Activated B cell treated with CpG ODN at 0.5 μM for 24 hours (primary cell): ENCODE results near the gene PRR5L. TPM values are rescaled to one million over a fixed set of nuclear protein-coding genes. Genes with fewer than 3 reads are reported as not detected.

Experiments used
- ATAC-seq: fragments of 200-7000 bp; cut with Tn5 transposase; one replicate; pipeline ENCODE4 v1.10.0; 2021; ENCODE audit warnings: low read depth, mild to moderate bottlenecking, moderate library complexity
- CTCF ChIA-PET: fragments of 350-600 bp; sonication (Branson Sonifier 250); formaldehyde crosslinking; loops from one replicate; lab custom pipeline; 2021; ENCODE audit warnings: antibody characterized with exemption; lab: Charles Lee
- POLR2A ChIA-PET: fragments of 350-600 bp; sonication (Branson Sonifier 250); formaldehyde crosslinking; loops from one replicate; lab custom pipeline; 2021; ENCODE audit warnings: antibody characterized with exemption; lab: Charles Lee
- DNase-seq: peaks from one replicate; pipeline ENCODE4 v3.0.0; 2022
- H3K27ac Mint-ChIP-seq: one replicate; pipeline ENCODE4 v1.8.0; 2020; ENCODE audit warnings: mixed read lengths
- H3K27me3 Mint-ChIP-seq: one replicate; pipeline ENCODE4 v1.8.0; 2021; ENCODE audit warnings: mixed read lengths
- H3K36me3 Mint-ChIP-seq: one replicate; pipeline ENCODE4 v1.8.0; 2021; ENCODE audit warnings: low read depth, mixed read lengths
- H3K4me1 Mint-ChIP-seq: one replicate; pipeline ENCODE4 v1.8.0; 2021; ENCODE audit warnings: mixed read lengths
- H3K4me3 Mint-ChIP-seq: one replicate; pipeline ENCODE4 v1.8.0; 2020; ENCODE audit warnings: mild to moderate bottlenecking, mixed read lengths
- H3K9me3 Mint-ChIP-seq: one replicate; pipeline ENCODE4 v1.8.0; 2020; ENCODE audit warnings: mixed read lengths
- intact Hi-C: fragments of 100-400 bp; cut with micrococcal nuclease; formaldehyde crosslinking; loops from one replicate; pipeline ENCODE4 v1.15.1; 2024
- total RNA-seq: library from RNA; stranded (reverse); gene quantifications from 2 replicates; pipeline ENCODE4 v1.2.3, GENCODE V29; 2022
- TF ChIP-seq, protein P1 (sequence below): fragments of 200-600 bp; IDR thresholded peaks from one replicate; pipeline ENCODE4 v1.8.0; 2022; ENCODE audit warnings: antibody characterized with exemption, mild to moderate bottlenecking

Gene PRR5L
- total RNA-seq, 1 donor from 2014 or later = 1.0 TPM

DNA sequence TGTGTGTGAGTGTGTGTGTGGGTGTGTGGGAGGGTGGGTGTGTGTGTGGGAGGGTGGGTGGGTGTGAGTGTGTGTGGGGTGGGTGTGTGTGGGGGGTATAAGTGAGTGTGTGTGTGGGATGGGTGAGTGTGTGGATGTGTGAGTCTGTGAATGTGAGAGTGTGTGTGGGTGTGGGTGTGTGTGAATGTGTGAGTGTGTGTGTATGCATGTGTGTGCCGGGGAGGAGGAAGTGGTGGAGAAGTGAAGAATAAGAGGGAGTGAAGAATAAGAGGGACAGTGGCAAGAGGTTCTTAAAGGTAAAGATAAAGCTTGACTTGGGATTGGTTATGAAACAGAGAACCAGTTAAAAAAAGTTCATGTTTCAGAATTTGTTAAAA lies 54.0 kb downstream of the PRR5L start:
- TF ChIP-seq, protein P1, sequence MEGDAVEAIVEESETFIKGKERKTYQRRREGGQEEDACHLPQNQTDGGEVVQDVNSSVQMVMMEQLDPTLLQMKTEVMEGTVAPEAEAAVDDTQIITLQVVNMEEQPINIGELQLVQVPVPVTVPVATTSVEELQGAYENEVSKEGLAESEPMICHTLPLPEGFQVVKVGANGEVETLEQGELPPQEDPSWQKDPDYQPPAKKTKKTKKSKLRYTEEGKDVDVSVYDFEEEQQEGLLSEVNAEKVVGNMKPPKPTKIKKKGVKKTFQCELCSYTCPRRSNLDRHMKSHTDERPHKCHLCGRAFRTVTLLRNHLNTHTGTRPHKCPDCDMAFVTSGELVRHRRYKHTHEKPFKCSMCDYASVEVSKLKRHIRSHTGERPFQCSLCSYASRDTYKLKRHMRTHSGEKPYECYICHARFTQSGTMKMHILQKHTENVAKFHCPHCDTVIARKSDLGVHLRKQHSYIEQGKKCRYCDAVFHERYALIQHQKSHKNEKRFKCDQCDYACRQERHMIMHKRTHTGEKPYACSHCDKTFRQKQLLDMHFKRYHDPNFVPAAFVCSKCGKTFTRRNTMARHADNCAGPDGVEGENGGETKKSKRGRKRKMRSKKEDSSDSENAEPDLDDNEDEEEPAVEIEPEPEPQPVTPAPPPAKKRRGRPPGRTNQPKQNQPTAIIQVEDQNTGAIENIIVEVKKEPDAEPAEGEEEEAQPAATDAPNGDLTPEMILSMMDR = no peak
- Mint-ChIP-seq H3K9me3 (no peaks in the 10 kb centered on the region), H3K36me3 (no peaks in the 10 kb centered on the region), H3K27ac (no peak overlapping the region), H3K27me3 (no peaks in the 10 kb centered on the region), H3K4me1 (peaks cover 16% of the 10 kb centered on the region), H3K4me3 (no peak overlapping the region)
- ChIA-PET CTCF (no interaction called here), POLR2A (no interaction called here)
- DNase-seq = no peak
- intact Hi-C loops = no loop called here
- ATAC-seq = no peak

DNA sequence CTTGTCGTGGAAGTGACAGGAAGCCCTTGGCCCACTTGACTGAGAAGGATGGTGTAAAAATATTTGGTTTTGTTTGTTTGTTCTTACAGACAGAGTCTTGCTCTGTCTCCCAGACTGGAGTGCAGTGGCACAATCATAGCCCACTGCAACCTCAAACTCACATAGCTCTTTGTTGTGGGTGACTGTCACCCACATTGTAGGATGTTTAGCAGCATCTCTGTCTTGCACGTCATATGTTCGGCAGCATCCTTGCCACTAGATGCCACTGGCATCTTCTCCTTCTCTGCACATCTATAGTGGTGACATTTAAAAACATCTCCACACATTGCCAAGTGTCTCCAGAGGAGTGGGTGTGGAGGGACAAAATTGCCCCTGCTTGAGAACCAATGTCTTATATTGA lies 56.8 kb downstream of the PRR5L start:
- Mint-ChIP-seq H3K36me3 (no peaks in the 10 kb centered on the region), H3K27me3 (no peaks in the 10 kb centered on the region), H3K4me1 (peaks cover 42% of the 10 kb centered on the region), H3K27ac (no peak overlapping the region), H3K9me3 (no peaks in the 10 kb centered on the region), H3K4me3 (no peak overlapping the region)
- POLR2A ChIA-PET = interaction anchor here (0.8 kb wide), 1 partner anchor 68 kb away, joined by 4 read pairs; no protein-coding TSS in a partner anchor
- intact Hi-C loops = no loop called here
- TF ChIP-seq, protein P1 = no peak
- CTCF ChIA-PET = no interaction called here
- ATAC-seq (no peak), DNase-seq (no peak)

DNA sequence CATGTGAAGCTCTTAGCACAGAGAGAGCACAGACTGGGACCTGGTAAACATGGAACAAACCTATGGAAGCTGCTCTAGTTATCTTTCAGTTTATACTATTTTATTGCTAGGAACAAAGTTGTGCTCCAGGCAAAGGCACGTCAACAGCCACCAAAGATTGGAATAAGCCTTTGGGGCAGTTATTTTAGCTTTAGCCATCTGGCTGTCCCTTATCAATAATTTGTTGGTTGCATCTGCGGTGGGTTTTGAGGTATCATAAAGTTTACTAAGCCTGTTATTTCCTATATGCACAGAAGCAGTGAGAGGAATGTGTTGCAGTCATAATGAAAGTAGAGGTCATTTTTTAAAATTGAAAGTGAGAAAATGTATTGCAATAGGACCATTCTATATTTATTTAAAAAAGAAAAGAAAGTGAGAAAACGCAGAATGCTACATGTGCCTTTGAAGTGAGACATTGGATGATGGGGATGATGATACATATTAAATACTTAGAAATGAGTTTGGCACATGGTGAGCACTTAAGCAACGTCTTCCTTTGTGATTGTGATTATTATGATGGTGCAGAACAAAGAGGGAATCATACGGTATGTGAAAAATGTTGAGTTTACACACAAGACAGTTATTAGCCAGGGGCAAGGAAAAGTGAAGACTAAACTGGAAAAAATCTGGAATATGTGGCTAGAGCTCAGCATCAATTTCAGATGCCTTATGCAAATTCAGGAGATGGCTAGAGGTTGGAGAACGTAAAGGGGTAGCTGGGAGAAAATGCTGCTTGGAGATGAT lies 58.3 kb downstream of the PRR5L start:
- Mint-ChIP-seq H3K36me3 (no peaks in the 10 kb centered on the region), H3K27me3 (no peaks in the 10 kb centered on the region), H3K4me1 (peaks cover 45% of the 10 kb centered on the region), H3K27ac (no peak overlapping the region), H3K4me3 (peak overlapping the region; percentile 17), H3K9me3 (no peaks in the 10 kb centered on the region)
- intact Hi-C loops = loop anchor here (2.0 to 5.0 kb wide), 2 partner anchors 58 to 62 kb away; no protein-coding TSS in a partner anchor
- ChIA-PET POLR2A (no interaction called here), CTCF (no interaction called here)
- TF ChIP-seq, protein P1 = no peak
- no peak for DNase-seq
- ATAC-seq = peak; percentile 38

DNA sequence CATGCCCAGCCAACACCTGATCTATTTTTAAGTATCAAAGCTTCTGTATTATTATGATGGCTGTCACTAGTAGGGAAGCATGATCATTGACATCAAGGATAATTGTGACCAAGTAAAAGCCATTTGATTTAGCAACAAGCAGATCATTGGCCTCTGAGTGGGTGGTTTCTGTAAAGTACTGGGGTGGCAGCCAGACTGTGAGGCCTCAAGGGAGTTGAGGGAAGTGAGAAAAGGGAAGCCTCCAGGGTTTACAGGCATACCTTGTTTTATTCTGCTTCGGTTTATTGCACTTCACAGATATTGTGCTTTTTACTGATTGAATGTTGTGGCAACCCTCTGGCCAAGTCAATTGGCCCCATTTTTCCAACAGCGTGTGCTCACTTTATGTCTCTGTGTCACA lies 60.1 kb downstream of the PRR5L start:
- H3K36me3 Mint-ChIP-seq = no peaks in the 10 kb centered on the region
- H3K27ac Mint-ChIP-seq = no peak overlapping the region
- POLR2A ChIA-PET = no interaction called here
- peak overlapping the region; percentile 36 for H3K4me3 Mint-ChIP-seq
- TF ChIP-seq, protein P1 = no peak
- peaks cover 1% of the 10 kb centered on the region for H3K27me3 Mint-ChIP-seq
- peaks cover 60% of the 10 kb centered on the region for H3K4me1 Mint-ChIP-seq
- ATAC-seq = peak; percentile 98
- DNase-seq = no peak
- CTCF ChIA-PET = interaction anchor here (0.7 kb wide), 1 partner anchor 128 kb away, joined by 3 read pairs; no protein-coding TSS in a partner anchor
- intact Hi-C loops = loop anchor here (1.0 to 5.0 kb wide), 3 partner anchors 8 to 56 kb away; no protein-coding TSS in a partner anchor
- H3K9me3 Mint-ChIP-seq = no peaks in the 10 kb centered on the region

DNA sequence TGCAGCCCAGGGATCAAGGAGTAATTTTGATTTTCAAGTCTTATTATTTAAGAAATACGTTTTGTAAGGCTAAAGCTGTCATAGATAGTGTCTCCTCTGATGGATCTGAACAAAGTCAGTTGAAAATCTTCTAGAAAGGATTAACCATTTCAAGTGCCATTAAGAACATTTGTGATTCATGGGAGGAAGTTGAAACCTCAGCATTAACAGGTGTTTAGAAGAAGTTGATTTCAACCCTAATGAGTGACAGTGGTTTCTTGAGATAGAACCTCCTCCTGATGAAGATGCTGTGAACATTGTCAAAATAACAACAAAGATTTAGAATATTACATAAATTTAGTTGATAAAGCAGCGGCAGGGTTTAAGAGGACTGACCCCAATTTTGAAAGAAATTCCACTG lies 61.7 kb downstream of the PRR5L start:
- intact Hi-C loops = loop anchor here (5.0 kb wide), 1 partner anchor 54 kb away; no protein-coding TSS in a partner anchor

More for the DNA sequence above, 61.7 kb downstream of the PRR5L start:
- CTCF ChIA-PET = interaction anchor here (1.5 kb wide), 1 partner anchor 135 kb away, joined by 3 read pairs; no protein-coding TSS in a partner anchor
- Mint-ChIP-seq H3K27me3 (peaks cover 7% of the 10 kb centered on the region), H3K4me3 (no peak overlapping the region), H3K9me3 (no peaks in the 10 kb centered on the region), H3K27ac (no peak overlapping the region), H3K36me3 (no peaks in the 10 kb centered on the region), H3K4me1 (peaks cover 64% of the 10 kb centered on the region)
- TF ChIP-seq, protein P1 = no peak
- POLR2A ChIA-PET = no interaction called here
- DNase-seq = no peak
- ATAC-seq = no peak
